NK-92 (cell line): Measurements from ENCODE around the gene OR10A2.
"Not testable (repeated sequence)": the region's sequence is repeated elsewhere in the genome, so short reads cannot be mapped to it uniquely, and the experiment has no call there.

Source experiments
- DNase-seq: peaks from one replicate; lab custom pipeline; 2025; ENCODE audit not compliant: unreplicated experiment; lab: John Stamatoyannopoulos, UW

Gene OR10A2

GRCh38 chr11:6862961-6863360 is at the start of gene OR10A2:
TSS of gene OR10A2 (plus strand) at chr11:6863057. CDS start at chr11:6869755, 6,698 bp downstream.
- DNase-seq: no peak

DNA sequence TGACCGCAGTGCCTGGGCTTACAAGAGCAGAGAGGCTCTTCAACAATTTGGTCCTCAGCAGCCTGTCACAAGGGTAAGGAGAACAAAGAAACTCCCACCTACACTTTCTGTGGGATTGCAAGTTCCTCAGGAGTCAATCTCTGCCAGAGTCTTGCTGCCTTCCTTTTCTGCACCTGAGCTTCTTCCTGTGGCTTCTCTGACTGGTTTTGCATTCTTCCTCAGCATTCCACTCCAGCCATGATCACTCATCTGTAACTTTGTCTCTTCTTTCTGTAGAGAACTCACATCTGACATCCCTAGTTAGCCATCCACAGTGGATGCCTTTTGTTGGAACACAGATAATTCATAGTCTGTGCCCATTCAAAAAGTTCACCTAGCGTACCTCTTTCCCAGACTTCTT is 49.2 kb upstream of the OR10A2 start:
- DNase-seq: no peak

GRCh38 chr11:6817694-6818093 is 45.2 kb upstream of the OR10A2 start:
- DNase-seq: no peak

- no peak for DNase-seq
Observed at GRCh38 chr11:6818967-6819366, 43.9 kb upstream of the OR10A2 start.

- DNase-seq: no peak
Observed at GRCh38 chr11:6824136-6824823, 38.6 kb upstream of the OR10A2 start.

GRCh38 chr11:6825231-6825744 is 37.6 kb upstream of the OR10A2 start:
- DNase-seq: no peak

DNA sequence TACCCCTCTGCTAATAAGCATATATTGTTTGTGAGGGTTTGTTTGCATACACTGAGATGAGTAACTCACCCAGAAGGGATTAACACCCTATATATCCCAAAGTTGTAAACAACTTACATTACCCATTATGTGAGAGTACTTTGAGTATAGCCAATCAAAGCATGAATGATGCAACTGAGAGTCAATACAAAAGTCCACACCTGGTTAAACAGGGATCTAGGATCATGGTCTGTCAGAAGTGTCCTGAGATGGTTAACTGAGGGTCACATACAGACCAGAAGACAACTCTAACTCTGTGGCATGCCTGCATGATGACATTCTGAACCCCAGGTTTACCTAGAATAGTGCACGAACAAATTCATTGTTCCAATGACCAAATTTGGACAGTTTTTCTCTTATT is 34.8 kb upstream of the OR10A2 start:
- no peak for DNase-seq

DNA sequence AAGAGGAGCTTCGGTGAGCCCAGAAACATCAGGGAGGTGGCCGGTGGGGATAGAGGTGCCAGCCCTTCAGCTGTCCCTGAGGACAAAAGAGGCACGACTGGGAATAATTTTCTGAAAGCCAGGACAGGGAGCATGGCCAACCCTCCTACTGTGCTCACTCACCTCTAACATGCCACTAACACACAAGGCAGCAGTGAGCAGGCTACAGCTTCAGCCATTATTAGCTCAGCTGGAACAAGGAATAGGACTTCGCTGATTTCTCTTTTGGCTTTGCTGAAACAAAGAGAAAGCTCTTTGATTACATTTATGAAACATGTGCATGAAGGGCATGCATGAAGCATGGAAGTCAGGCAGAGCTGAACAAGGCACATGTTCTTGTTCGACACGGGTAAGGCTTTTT is 29.5 kb upstream of the OR10A2 start:
- DNase-seq: no peak

GRCh38 chr11:6834021-6834420 is 28.8 kb upstream of the OR10A2 start:
- DNase-seq: no peak

- DNase-seq: no peak
Observed at GRCh38 chr11:6841694-6842093, 21.2 kb upstream of the OR10A2 start.

DNA sequence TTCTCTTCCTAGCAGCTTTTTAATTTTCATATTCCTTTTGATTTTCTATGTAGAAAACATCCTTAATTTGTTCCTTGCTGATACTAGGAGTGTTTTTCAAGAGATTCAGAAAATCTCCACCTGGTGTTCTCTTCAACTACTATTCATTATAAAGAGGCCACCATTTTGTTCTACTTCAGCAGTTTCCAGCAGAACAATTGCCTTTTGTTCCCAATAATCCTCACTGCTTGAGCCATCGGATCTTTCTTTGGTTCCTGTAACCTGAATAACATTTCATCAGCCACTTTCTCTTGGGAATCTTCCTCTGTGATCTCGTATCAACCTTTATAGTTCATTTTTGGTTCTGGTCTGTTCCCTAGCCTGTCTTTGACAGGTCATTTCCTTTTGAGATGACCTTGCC is 19.2 kb upstream of the OR10A2 start:
- DNase-seq: no peak

DNA sequence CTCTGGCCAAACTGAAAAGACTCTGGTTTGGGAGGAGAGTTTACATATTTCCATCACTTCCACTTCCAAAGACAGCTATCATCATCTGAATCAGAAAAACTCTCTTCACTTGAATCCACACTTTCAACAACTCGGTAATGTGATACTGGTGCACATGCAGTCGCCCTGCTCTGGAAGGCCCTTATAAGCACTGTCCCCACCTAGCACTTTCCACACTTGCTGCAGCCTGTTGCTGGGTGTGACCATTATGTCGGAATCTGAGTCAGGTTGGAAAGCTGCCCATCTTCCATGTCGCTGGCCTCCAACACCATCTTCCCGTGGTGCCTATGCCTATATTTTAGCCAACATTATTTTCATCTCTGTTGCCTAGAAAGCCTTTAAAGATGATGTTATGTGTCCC is 18.5 kb upstream of the OR10A2 start:
- no peak for DNase-seq

GRCh38 chr11:6845383-6845782 is 17.5 kb upstream of the OR10A2 start, which contains the start of gene OR10A5:
TSS of gene OR10A5 (plus strand) at chr11:6845683. CDS start at chr11:6845683, 0 bp downstream.
- DNase-seq: no peak

DNA sequence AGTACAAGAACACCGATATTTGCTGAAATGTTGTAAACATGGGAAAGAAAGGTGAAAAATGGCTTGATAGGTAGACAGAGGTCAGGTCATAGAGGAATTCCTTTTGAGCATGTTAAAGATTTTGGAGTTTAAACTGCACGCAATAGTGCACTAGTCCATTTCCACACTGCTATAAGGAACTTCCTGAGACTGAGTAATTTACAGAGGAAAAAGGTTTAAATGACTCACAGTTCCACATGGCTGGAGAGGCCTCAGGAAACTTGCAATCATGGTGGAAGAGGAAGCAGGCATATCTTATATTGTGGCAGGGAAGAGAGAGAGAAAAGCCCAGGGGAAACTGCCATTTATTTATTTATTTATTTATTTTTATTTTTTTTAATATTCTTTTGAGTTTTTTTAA is 12.3 kb upstream of the OR10A2 start:
- no peak for DNase-seq

DNA sequence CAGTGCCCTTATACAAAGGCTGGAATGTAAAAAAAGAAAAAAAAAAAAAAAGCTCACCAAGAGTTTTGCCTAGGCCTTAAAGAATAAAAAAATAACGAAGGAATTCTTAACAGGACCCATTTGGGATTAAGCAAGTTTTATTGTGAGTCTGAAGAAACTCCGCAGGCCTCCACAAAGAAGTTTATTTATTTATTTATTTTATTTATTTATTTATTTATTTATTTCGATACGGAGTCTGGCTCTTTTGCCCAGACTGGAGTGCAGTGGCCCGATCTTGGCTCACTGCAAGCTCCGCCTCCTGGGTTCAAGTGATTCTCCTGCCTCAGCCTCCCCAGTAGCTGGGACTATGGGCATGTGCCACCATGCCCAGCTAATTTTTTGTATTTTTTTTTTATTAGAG is 8.1 kb upstream of the OR10A2 start:
- DNase-seq: not testable (repeated sequence)

DNA sequence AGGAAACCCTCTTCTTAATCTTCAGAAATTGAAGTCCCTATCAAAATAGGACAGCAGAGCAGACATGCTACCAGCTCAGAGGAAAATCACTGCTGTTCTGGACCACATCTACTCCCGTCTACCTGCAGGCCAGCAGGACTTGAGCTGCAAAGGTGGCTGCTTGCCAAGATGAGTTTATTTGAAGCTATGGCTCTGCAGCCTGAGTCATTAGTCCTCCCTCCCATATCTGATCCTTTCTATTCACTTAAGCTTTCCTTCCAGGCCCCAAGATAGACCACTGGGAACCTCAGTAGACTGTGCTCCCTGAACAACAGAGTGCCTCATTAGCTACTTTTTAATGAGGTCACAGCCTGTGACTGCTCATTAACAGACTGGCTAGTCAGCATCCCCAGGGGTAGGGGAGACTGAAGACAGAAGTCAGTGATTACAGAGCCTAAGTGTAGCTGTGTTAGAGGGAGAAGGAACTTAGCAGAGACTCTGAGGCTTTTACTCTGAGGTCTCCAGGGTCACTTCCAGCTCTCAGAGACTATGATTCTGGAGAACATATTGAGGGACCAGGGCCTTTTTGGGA is 6.8 kb upstream of the OR10A2 start:
- no peak for DNase-seq

DNA sequence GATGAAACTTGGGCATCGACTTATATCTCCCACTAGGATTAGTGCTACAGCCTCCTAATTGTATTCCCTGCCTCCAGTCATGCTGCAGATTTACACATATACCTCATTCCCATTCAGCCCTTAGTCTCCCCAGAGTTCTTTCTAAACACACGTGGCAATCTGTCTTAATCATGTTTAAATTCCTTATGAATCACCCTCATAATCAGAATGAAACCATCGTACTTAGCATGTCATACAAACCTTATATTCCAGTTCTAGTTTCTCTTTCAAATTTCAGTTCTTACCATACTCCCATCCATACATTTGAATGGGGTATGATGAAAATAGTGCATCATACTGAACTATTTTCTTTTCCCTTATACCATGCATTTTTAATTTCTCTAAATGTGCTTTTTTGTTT is 6.0 kb upstream of the OR10A2 start:
- DNase-seq: no peak

- no peak for DNase-seq
Observed at GRCh38 chr11:6864438-6864837, 1.6 kb downstream of the OR10A2 start.

GRCh38 chr11:6871278-6871677 is 8.4 kb downstream of the OR10A2 start:
- DNase-seq: no peak

DNA sequence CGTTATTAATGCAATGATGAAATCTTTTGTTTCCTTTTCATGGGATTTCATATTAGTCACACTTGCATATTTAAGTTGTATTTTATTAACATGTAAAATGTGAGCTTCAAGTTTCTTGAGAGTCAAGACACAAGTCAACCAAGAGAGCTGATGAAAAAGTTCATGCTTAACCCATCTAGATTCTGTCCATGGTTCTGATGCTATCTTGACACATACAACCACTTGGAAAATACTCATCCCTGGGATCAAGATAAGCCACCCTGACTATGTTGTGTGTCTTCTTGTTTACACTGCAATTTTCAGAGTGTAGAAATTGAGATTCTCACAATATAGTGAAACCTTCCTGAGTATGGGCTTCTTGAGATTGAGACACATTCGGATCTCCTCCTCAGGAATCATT is 12.9 kb downstream of the OR10A2 start:
- DNase-seq: no peak

GRCh38 chr11:6876325-6876724 is 13.5 kb downstream of the OR10A2 start, which contains the start of gene OR10A4:
TSS of gene OR10A4 (plus strand) at chr11:6876625. CDS start at chr11:6876648, 23 bp downstream.
- no peak for DNase-seq

GRCh38 chr11:6876914-6877313 is 14.1 kb downstream of the OR10A2 start:
- no peak for DNase-seq

DNA sequence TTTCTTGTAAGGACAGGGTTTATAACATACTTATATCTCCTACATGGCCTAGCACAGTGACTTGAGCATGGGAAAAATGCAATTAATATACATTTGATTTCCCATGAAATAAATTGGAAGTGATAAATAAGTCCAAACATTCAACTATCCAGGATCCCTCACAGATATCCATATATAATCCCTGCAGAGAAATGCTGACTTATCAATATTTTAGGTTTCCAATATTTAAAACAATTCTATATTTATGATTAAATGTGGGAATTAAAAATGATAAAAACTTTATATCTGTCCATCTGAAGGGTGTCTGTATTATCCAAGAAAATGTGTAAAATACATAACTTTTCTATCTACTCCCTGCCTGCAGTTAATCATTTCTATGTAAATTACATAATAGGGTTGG is 19.9 kb downstream of the OR10A2 start:
- no peak for DNase-seq
